ENCODE measurements around the gene SYNM.

- TF ChIP-seq CTCF (IDR thresholded peaks at IDR 0.05; ENCODE audit: low read depth, low read length, poor library complexity, severe bottlenecking) (no peak), EZH2phosphoT487 (IDR thresholded peaks at IDR 0.05; ENCODE audit: borderline replicate concordance, low read length) (no peak)
Observed at GRCh38 chr15:99129644-99130043, 24.8 kb downstream of the SYNM start.
